Ishikawa (cell line): ENCODE results near the gene OR10J1.

ENCODE experiments used
- CEBPB ChIP-seq: IDR thresholded peaks from 2 replicates; pipeline ENCODE4 v1.6.1; 2012
- CREB1 ChIP-seq: IDR thresholded peaks from 2 replicates; pipeline ENCODE4 v1.6.1; 2012; ENCODE audit warnings: low read depth
- EGR1 ChIP-seq: IDR thresholded peaks from 2 replicates; pipeline ENCODE4 v1.6.1; 2012
- EP300 ChIP-seq: IDR thresholded peaks from 2 replicates; pipeline ENCODE4 v1.6.1; 2012; ENCODE audit warnings: borderline replicate concordance
- FOXM1 ChIP-seq: IDR thresholded peaks from 2 replicates; pipeline ENCODE4 v1.6.1; 2012; ENCODE audit warnings: low read depth, borderline replicate concordance
- NFIC ChIP-seq: IDR thresholded peaks from 2 replicates; pipeline ENCODE4 v1.6.1; 2012
- RAD21 ChIP-seq: IDR thresholded peaks from 2 replicates; pipeline ENCODE4 v1.6.1; 2012; ENCODE audit warnings: low read depth
- TAF1 ChIP-seq: IDR thresholded peaks from 2 replicates; pipeline ENCODE4 v1.6.1; 2012; ENCODE audit warnings: low read depth, mild to moderate bottlenecking
- TCF12 ChIP-seq: IDR thresholded peaks from 2 replicates; pipeline ENCODE4 v1.6.1; 2012; ENCODE audit warnings: low read depth
- TEAD4 ChIP-seq: IDR thresholded peaks from 2 replicates; pipeline ENCODE4 v1.6.1; 2012
- YY1 ChIP-seq: IDR thresholded peaks from 2 replicates; pipeline ENCODE4 v1.6.1; 2012; ENCODE audit warnings: low read depth
- ZBTB7A ChIP-seq: IDR thresholded peaks from 2 replicates; pipeline ENCODE4 v1.6.1; 2012; ENCODE audit warnings: low read depth
- TF ChIP-seq, protein P1 (sequence below): IDR thresholded peaks from 2 replicates; pipeline ENCODE4 v1.6.1; 2012
- TF ChIP-seq, protein P2 (sequence below): IDR thresholded peaks from 2 replicates; pipeline ENCODE4 v1.6.1; 2012
- TF ChIP-seq, protein P3 (sequence below): IDR thresholded peaks from 2 replicates; pipeline ENCODE4 v1.6.1; 2012; ENCODE audit warnings: low read depth, mild to moderate bottlenecking

The OR10J1 gene

DNA sequence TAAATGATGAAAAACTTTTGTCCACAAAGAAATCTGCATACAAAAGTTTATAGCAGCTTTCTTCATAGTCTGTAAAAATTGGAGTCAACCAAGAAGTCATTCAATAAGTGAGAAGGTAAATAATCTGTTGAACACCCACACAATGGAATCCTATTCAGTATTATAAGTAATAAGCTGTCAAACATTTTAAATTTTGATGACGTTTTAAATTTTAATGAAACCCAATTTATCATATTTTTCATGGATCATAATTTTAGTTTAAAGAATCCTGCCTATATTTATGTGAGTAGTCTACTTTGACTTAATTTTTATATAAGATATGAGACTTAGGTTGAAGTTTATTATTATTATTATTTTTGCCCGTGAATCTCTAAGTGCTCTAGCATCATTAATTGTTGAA, 20.0 kb downstream of the OR10J1 start:
- TF ChIP-seq ZBTB7A (no peak), RAD21 (no peak), TEAD4 (no peak), EP300 (no peak), TAF1 (no peak), FOXM1 (no peak), CEBPB (no peak), NFIC (no peak), CREB1 (no peak), TCF12 (no peak)
- TF ChIP-seq, protein P1, sequence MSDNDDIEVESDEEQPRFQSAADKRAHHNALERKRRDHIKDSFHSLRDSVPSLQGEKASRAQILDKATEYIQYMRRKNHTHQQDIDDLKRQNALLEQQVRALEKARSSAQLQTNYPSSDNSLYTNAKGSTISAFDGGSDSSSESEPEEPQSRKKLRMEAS: no peak
- TF ChIP-seq, protein P2, sequence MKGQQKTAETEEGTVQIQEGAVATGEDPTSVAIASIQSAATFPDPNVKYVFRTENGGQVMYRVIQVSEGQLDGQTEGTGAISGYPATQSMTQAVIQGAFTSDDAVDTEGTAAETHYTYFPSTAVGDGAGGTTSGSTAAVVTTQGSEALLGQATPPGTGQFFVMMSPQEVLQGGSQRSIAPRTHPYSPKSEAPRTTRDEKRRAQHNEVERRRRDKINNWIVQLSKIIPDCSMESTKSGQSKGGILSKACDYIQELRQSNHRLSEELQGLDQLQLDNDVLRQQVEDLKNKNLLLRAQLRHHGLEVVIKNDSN: no peak
- TF ChIP-seq, protein P3, sequence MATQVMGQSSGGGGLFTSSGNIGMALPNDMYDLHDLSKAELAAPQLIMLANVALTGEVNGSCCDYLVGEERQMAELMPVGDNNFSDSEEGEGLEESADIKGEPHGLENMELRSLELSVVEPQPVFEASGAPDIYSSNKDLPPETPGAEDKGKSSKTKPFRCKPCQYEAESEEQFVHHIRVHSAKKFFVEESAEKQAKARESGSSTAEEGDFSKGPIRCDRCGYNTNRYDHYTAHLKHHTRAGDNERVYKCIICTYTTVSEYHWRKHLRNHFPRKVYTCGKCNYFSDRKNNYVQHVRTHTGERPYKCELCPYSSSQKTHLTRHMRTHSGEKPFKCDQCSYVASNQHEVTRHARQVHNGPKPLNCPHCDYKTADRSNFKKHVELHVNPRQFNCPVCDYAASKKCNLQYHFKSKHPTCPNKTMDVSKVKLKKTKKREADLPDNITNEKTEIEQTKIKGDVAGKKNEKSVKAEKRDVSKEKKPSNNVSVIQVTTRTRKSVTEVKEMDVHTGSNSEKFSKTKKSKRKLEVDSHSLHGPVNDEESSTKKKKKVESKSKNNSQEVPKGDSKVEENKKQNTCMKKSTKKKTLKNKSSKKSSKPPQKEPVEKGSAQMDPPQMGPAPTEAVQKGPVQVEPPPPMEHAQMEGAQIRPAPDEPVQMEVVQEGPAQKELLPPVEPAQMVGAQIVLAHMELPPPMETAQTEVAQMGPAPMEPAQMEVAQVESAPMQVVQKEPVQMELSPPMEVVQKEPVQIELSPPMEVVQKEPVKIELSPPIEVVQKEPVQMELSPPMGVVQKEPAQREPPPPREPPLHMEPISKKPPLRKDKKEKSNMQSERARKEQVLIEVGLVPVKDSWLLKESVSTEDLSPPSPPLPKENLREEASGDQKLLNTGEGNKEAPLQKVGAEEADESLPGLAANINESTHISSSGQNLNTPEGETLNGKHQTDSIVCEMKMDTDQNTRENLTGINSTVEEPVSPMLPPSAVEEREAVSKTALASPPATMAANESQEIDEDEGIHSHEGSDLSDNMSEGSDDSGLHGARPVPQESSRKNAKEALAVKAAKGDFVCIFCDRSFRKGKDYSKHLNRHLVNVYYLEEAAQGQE: no peak

DNA sequence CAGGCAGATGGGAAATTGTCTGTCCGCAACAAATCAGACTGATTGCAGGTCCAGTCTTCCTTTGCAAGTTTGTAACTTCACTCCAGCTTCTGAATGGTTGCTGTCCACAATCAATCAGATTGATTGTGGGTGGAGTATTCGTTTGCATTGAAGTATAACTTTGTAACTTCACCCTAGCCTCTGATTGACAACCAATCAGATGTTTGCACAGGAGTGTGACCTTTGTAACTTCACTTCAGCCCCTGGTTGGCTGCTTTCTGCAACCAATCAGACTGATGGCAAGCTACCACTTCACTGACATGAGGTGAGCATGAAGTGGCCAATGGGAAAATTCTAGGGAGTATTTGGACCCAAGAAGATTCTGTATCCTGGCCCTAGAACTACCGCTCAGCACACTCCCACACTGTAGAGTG, 25.7 kb downstream of the OR10J1 start:
- no peak for TF ChIP-seq ZBTB7A
- TF ChIP-seq, protein P3: no peak
- TF ChIP-seq RAD21: no peak
- no peak for TF ChIP-seq TCF12

DNA sequence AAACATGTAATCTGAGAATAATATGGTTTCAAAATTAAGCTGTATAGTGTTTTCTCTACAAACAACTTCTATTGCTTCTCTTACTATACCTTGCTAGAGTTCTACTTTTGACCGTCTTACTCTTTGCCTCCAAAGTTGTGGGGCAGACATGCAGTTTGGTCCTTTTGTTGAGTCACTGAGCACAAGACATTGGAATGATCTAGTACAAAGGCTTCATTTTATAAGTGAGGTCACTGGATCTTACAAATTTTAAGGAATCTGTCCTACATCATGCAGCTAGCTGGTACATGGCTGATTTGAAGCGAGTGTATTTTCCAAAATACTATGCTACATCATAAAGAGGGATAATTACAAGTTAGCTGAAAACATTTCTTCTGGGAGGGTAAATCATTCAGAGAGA, 28.8 kb downstream of the OR10J1 start:
- TF ChIP-seq EGR1 (no peak), CREB1 (no peak), RAD21 (no peak), CEBPB (no peak), TEAD4 (no peak)
- TF ChIP-seq, protein P3: no peak
- TF ChIP-seq, protein P2: no peak

DNA sequence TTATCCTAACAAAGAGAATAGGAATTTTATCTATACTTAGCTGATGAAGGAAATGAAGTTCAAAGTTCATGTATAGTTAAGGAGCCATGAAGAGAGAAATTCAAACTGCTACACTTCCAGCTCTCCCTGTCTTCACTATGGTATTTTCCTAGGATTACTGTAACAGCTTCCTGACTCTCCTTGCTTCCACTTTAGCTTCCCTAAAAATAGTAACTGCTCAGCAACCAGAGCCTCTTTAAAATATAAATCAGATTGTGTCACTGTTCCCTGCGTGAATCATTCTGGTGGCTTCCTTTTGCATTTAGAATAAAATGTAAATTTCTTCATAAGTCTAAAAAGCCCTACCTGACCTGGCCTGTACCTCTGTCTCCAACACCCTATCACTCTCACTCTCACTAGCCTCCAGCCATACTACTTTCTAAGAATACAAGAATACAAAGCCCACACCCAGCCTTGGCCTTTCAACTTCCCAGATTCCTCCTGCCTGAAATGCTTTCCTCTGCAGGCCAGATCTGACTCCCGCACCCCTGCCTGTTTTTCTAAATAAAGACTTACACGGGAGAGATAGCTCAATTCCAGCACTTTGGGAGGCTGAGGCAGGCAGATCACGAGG, 30.5 kb downstream of the OR10J1 start:
- no peak for TF ChIP-seq FOXM1
- TF ChIP-seq CREB1: no peak
- TF ChIP-seq, protein P2: no peak
- TF ChIP-seq TCF12: no peak
- no peak for TF ChIP-seq EP300
- no peak for TF ChIP-seq NFIC
- TF ChIP-seq TEAD4: no peak
- no peak for TF ChIP-seq ZBTB7A

DNA sequence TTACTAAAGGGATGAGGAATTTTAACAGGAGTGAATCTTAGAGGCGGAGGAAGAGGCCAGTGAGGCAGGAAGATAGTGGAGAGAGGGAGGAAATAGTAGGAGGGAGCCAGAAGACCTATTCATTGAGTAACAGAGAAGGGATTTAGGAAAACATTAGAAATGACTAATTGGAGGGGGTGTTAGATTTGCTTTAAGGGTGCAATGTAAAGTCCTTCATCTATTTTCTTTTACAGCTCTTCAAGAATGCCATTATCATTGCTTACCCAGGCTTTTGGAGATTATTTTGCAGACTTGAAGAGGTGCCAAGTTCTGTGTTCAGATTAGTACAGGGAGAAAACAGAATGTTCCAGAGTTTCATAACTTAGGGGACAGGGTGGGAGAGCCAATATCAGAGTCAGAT, 33.8 kb downstream of the OR10J1 start:
- TF ChIP-seq YY1 (no peak), TCF12 (no peak), TAF1 (no peak), EGR1 (no peak), NFIC (no peak), CREB1 (no peak), ZBTB7A (no peak), EP300 (no peak), TEAD4 (no peak), RAD21 (no peak)
- TF ChIP-seq, protein P2: no peak
- TF ChIP-seq, protein P3: no peak
- TF ChIP-seq, protein P1: no peak
